Omental fat pad (tissue), 4 donors: Measurements from ENCODE around the gene CUL9. TPM values are rescaled to one million over a fixed set of nuclear protein-coding genes. Genes with fewer than 3 reads are reported as not detected.

Source experiments
- ATAC-seq: fragments of 150-250 bp; one replicate; pipeline ENCODE4 v1.9.1; 2016; ENCODE audit warnings: mild to moderate bottlenecking, moderate library complexity; ENCODE audit not compliant: low FRiP score
- DNase-seq: peaks from one replicate; pipeline ENCODE4 v3.0.0-alpha.2; 2019; ENCODE audit warnings: low spot score
- total RNA-seq, 4 donors: library from RNA; depleted of rRNA; stranded (reverse); fragments of >200 nt; gene quantifications; one replicate each; pipeline ENCODE4 v1.1.0, GENCODE V29; 2016
- TF ChIP-seq, protein P1 (sequence below), 3 donors: fragments of 450-650 bp; IDR thresholded peaks; one replicate each; pipeline ENCODE4 v1.5.1; 2016 to 2017; ENCODE audit warnings: antibody characterized with exemption in 3 of 3, mild to moderate bottlenecking in 3 of 3, moderate library complexity in 2 of 3

CUL9 gene
- total RNA-seq, 4 donors from 2014 or later, result 24.6 to 41.6 (median 28.7) TPM

GRCh38 chr6:43268355-43268700 lies 86.3 kb downstream of the CUL9 start:
- DNase-seq (no peak), ATAC-seq (no peak)
- TF ChIP-seq, protein P1, sequence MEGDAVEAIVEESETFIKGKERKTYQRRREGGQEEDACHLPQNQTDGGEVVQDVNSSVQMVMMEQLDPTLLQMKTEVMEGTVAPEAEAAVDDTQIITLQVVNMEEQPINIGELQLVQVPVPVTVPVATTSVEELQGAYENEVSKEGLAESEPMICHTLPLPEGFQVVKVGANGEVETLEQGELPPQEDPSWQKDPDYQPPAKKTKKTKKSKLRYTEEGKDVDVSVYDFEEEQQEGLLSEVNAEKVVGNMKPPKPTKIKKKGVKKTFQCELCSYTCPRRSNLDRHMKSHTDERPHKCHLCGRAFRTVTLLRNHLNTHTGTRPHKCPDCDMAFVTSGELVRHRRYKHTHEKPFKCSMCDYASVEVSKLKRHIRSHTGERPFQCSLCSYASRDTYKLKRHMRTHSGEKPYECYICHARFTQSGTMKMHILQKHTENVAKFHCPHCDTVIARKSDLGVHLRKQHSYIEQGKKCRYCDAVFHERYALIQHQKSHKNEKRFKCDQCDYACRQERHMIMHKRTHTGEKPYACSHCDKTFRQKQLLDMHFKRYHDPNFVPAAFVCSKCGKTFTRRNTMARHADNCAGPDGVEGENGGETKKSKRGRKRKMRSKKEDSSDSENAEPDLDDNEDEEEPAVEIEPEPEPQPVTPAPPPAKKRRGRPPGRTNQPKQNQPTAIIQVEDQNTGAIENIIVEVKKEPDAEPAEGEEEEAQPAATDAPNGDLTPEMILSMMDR (IDR thresholded peaks at IDR 0.05), result no peak

GRCh38 chr6:43268782-43269272 lies 86.8 kb downstream of the CUL9 start:
- TF ChIP-seq, protein P1 (IDR thresholded peaks at IDR 0.05), result no peak
- ATAC-seq (no peak), DNase-seq (no peak)

DNA sequence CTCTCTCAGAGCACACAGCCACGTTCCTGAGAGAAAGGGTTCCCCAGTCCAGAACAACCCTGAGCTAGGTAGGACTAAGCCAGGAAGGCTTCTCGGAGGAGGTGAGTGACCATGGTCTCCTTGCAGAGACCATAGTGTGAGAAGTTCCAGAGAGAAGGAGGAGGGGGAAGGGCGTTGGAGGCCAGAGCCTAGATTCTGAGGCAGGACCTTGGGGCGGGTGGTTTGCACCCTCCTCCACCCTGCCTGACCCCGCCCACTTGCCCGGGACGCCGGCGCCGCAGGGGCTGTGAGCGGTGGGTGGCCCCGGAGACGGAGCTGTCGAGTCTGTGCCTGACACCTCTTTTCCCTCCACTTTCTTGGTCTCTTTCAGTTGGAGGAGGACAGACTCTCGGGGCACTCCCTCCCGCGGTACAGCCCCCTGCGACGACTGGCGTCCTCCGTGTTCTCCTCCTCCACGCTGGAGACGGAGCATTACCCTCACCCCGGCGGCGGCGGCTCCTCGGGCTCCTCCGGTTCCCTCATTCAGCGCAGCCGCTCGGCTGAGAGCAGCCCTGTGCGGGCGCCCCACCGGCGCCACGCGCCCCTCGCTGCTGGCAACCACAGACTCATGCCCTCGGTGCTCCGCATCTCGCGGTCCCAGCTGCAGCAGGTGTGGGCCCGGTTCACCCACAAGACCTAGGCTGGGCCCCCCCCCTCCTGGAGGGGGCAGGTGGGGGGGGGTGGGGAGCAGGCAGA lies 87.4 kb downstream of the CUL9 start:
- no peak for DNase-seq
- TF ChIP-seq, protein P1 (IDR thresholded peaks at IDR 0.05), result no peak
- peak; percentile 53 for ATAC-seq

DNA sequence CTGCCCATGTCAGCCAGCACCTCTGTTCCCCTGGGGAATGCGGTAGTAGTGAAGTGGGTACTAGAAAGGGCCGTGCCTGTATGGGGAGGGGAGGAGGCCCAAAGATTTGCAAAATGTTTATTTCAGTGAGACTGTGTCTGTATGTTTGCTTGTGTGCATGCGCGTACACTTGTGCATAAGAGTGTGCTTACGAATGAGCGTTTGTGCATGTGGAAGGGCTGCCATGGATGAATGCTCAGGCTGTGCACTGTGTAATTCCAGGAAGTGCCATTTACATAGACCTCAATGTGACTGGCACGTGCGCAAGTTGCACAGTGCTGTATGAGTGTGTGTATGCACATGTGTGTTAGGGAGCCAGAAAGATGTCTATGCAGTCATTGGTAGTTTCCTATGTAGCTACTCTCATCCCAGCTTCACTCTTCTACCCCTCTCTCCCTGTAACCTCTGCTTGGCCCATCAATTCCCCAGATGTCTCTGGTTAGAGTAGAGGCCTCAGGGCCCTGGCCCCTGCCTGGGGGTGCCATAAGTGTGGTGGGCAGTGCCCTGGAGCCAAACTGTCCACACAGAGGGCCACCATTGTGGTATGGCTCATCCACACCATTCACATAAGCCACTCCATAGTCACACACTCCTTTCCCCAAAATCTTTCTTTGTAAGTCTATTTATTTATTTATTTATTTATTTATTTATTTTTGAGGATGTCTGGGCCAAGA lies 89.3 kb downstream of the CUL9 start:
- TF ChIP-seq, protein P1 (IDR thresholded peaks at IDR 0.05), result no peak
- ATAC-seq (no peak), DNase-seq (no peak)

- DNase-seq, result no peak
- ATAC-seq, result no peak
- TF ChIP-seq, protein P1 (IDR thresholded peaks at IDR 0.05), result no peak
Observed at GRCh38 chr6:43271944-43272343, 89.9 kb downstream of the CUL9 start.

- TF ChIP-seq, protein P1 (IDR thresholded peaks at IDR 0.05), result no peak
- DNase-seq, result no peak
- no peak for ATAC-seq
Observed at GRCh38 chr6:43273707-43274106, 91.7 kb downstream of the CUL9 start.

Other genes starting within 250 kb of the CUL9 start
- 1 to 10 TPM in 2 of 4 donors, under 1 TPM in 1, not detected in 1; 0.84 to 1.1 (median 1.0) TPM for gene GNMT, start 221.4 kb upstream of the CUL9 start, total RNA-seq
- gene PEX6, start 203.0 kb upstream of the CUL9 start, total RNA-seq, result 10 to 100 TPM in 3 of 4 donors, 1 to 10 TPM in 1; 5.0 to 22.1 (median 12.8) TPM
- gene PPP2R5D, start 197.6 kb upstream of the CUL9 start, total RNA-seq, result 10 to 100 TPM; 18.0 to 41.5 (median 37.4) TPM
- 10 to 100 TPM; 39.6 to 67.8 (median 45.5) TPM for gene MEA1, start 168.2 kb upstream of the CUL9 start, total RNA-seq
- 100 to 1,000 TPM in 1 of 4 donors, 10 to 100 TPM in 3; 58.0 to 106 (median 95.0) TPM for gene KLHDC3, start 167.9 kb upstream of the CUL9 start, total RNA-seq
- gene RRP36, start 160.6 kb upstream of the CUL9 start, total RNA-seq, result 10 to 100 TPM; 44.1 to 54.2 (median 48.7) TPM
- gene CUL7, start 128.3 kb upstream of the CUL9 start, total RNA-seq, result 10 to 100 TPM; 10.1 to 17.3 (median 14.3) TPM
- gene MRPL2, start 122.8 kb upstream of the CUL9 start, total RNA-seq, result 10 to 100 TPM; 10.7 to 32.2 (median 19.3) TPM
- gene KLC4, start 122.6 kb upstream of the CUL9 start, total RNA-seq, result 10 to 100 TPM; 15.2 to 21.1 (median 16.5) TPM
- gene PTK7, start 105.9 kb upstream of the CUL9 start, total RNA-seq, result 10 to 100 TPM; 11.5 to 38.9 (median 13.8) TPM
- gene SRF, start 10.9 kb upstream of the CUL9 start, total RNA-seq, result 10 to 100 TPM; 21.5 to 37.8 (median 24.4) TPM
- gene DNPH1, start 47.3 kb downstream of the CUL9 start, total RNA-seq, result 10 to 100 TPM; 57.0 to 88.1 (median 74.7) TPM
- not detected for gene TTBK1, start 61.3 kb downstream of the CUL9 start, total RNA-seq
- gene SLC22A7, start 116.1 kb downstream of the CUL9 start, total RNA-seq, result not detected
- gene CRIP3, start 126.6 kb downstream of the CUL9 start, total RNA-seq, result 1 to 10 TPM in 1 of 4 donors, under 1 TPM in 2, not detected in 1; 0.84 to 7.9 (median 0.94) TPM
- gene ZNF318, start 187.5 kb downstream of the CUL9 start, total RNA-seq, result 10 to 100 TPM in 3 of 4 donors, 1 to 10 TPM in 1; 9.2 to 15.8 (median 12.7) TPM
- gene ABCC10, start 245.3 kb downstream of the CUL9 start, total RNA-seq, result 10 to 100 TPM; 11.5 to 21.9 (median 14.2) TPM